Superior temporal gyrus (tissue), 1 donor: ENCODE measurements around the gene ACOX3.

ENCODE experiments used
- DNase-seq: peaks from one replicate; pipeline ENCODE4 v3.0.0-alpha.2; 2016; ENCODE audit errors: extremely low spot score

ACOX3 gene

DNA sequence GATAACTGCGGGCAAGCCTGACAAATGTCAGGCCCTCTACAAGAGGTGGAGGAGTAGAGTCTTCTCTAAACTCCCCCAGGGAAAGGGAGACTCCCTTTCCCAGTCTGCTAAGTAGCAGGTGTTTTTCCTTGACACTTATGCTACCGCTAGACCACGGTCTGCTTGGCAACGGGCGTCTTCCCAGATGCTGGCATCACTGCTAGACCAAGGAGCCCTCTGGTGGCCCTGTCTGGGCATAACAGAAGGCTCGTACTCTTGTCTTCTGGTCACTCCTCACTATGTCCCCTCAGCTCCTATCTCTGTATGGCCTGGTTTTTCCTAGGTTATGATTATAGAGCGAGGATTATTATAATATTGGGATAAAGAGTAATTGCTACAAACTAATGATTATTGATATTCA is 33.6 kb downstream of the ACOX3 start:
- DNase-seq, result peak; percentile 19

- DNase-seq, result no peak
Measured at GRCh38 chr4:8405516-8405875, 35.0 kb downstream of the ACOX3 start.

DNA sequence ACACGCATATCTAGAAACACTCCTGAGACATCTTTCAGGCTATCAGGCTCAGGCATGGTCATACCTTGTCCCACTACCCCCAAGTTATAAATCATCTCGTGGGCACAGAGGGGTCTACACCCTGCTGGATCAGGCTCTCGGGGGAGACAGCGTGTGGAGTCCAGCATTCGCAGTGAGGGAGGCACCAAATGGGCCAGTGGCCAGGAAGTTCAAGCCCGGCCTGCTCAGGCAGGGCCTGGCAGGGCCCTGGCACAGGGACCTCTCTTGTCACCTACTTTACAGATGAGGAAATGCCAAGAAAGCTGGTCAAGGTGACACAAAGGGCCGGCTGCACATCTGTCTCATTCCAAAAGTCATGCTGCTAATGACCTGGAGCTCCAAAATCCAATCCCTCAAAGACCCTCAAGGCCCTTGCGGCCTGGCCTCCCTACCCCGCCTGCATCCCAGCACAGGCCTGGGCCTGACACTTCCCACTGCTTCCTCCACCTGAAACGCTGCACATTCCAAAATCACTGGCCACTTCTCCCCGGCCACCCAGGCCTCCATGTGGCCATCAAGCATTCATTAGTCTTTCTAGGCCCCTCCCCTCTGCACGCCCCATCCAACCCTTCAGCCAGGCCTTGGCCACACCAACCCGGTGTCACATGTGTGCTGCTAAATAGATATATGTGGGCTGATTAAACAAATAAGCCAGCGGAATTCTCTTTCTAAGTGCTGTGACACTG is 35.6 kb downstream of the ACOX3 start:
- DNase-seq, result no peak

DNA sequence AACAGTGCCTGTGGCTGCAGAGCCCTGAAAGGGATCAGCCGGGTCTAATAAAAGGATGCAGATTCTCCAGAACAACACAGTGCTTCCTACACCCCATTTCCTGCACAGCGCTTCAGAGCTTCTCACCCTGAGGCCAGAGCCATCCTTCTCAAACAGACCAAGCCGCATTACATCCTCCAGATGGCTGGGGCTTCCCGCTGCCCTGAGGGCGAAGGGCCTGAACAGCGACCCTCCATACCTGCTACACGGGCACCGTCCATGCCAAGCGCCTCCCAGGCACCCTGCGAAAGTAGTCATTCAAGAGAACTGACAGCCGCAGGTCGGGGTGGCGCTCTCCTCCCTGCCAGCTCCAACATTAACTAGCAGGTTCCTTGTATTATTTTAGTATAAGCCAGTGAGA is 36.5 kb downstream of the ACOX3 start:
- DNase-seq, result no peak

DNA sequence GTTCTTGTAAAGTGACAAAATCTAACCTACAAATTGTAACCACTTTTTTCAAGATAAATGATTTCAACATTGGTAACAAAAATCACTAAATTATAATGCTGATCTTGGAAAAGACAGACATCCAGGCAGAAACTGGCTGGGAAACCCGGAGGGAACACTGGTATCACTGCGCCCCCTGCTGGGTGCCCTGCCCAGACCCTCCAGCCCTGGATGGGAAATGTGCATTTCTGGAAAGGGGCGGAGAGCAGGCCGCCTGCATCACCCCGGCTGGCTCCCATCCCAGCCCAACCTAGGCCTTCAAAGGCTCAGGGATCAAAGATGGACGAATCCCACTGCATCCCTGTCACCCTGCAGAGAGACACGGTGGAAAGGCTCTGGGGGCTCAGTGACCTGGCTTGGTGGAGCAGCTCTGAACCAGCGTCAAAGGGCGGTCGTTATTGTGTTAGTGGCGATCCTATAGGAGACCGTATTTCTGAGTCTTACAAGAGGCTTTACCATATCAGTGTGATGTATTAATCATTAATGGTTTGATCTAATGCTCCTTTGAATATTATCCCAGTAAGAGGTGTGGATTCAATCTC is 37.3 kb downstream of the ACOX3 start:
- peak; percentile 92 for DNase-seq

DNA sequence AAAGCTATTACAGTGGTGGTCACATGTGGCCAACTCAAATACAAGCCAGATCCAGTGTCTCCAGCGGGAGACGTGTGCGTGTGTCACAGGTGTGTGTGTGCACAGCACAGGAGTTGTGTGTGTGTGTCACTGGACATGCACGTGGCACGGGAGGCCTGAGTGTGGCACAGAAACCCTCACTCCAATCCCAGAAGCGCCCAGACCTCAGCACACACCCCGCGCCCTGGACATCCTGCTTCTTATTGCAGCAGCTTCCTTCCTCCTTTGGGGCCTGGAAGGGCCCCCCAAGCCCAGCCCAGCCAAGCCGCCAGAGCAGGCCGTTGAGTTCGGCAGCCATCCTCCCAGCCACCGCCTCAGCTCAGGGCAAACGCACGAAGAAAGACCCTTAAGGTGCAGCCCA is 37.9 kb downstream of the ACOX3 start:
- DNase-seq, result peak; percentile 8

DNA sequence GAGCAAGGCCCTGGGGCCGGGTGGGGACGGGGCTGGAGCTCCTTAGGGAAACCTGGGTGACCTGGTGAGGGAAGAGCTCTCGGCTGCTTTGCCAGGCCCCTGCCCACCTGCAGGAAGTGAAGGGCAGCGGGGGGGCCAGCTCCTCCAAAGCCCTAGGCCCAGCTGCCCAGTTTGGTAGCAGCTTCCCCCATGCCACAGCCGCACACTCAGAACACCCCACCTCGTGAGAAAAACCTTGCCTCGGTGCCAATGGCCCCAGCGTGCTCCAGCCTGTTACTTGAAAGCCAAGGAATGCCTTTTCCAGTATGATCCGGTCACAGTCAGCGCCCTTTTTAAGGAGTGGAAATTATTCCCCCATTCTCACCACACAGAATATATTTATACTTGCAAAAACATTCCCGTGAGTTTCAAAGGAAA is 38.3 kb downstream of the ACOX3 start:
- DNase-seq, result no peak

- no peak for DNase-seq
Measured at GRCh38 chr4:8401665-8402064, 38.9 kb downstream of the ACOX3 start.

DNA sequence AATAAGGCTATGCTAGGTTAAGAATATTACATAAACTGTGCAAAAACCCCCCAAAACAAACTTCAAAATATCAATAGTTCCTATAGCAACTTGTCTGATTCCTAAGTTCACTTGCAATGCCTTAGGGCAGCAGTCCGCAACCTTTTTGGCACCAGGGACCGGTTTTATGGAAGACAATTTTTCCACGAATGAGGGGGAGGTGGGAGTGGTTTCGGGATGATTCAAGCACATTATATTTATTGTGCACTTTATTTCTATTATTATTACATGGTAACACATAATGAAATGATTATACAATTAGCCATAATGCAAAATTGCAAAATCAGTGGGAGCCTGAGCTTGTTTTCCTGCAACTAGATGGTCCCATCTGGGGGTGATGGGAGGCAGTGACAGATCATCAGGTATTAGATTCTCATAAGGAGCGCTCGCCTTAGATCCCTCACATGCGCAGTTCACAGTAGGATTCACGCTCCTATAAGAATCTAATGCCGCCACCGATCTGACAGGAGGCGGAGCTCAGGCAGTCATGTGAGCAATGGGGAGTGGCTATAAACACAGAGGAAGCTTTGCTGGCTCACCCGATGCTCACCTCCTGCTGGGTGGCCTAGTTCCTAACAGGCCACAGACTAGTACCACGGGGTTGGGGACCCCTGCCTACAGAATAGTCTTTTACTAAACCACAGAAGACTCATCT is 39.7 kb downstream of the ACOX3 start:
- DNase-seq, result peak; percentile 31

GRCh38 chr4:8399298-8399697 is 41.2 kb downstream of the ACOX3 start:
- DNase-seq, result no peak

- DNase-seq, result no peak
Measured at GRCh38 chr4:8398347-8398746, 42.2 kb downstream of the ACOX3 start.

GRCh38 chr4:8396762-8397406 is 43.6 kb downstream of the ACOX3 start:
- no peak for DNase-seq

- DNase-seq, result peak; percentile 19
Measured at GRCh38 chr4:8395504-8396296, 44.8 kb downstream of the ACOX3 start.

DNA sequence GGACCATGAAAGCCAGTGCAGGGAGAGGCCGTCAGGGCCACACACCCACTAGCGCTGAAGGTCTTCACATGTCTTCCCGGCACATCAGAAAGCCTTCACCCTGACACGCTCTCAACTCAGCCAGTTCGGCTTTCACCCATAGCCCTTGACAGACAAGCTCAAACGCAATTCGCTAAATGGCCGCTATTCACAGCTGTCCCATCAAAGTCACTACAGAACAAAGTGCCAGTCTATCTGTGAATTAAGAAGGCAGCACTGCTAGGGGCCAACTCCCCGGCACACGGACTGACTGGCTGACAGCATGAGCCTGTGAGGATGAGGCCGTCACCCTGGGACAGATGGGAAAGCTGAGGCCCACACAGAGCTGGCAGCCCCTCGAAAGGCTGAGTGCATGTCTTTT is 45.7 kb downstream of the ACOX3 start:
- DNase-seq, result peak; percentile 76

- peak; percentile 79 for DNase-seq
Measured at GRCh38 chr4:8394061-8394519, 46.4 kb downstream of the ACOX3 start.

DNA sequence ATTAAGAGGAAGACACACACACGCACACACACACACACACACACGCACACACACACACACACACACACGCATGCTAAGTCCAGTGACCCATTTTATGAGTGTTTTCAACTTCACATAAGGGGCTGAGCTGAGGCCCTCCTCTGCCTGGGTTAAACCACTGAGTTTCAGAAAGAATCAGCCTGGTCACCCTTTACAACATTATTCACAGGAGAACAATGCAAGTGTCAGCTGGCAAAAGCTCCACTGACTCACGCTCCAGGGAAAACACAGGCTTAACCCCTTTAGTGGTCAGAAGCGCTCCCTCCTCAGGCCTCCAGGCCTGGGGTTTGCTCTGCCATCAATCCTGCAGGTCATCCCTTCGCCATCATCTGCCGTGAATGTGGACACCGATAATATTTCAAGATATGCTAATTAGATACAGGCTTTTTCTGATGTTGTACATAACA is 46.9 kb downstream of the ACOX3 start:
- DNase-seq, result peak; percentile 92

DNA sequence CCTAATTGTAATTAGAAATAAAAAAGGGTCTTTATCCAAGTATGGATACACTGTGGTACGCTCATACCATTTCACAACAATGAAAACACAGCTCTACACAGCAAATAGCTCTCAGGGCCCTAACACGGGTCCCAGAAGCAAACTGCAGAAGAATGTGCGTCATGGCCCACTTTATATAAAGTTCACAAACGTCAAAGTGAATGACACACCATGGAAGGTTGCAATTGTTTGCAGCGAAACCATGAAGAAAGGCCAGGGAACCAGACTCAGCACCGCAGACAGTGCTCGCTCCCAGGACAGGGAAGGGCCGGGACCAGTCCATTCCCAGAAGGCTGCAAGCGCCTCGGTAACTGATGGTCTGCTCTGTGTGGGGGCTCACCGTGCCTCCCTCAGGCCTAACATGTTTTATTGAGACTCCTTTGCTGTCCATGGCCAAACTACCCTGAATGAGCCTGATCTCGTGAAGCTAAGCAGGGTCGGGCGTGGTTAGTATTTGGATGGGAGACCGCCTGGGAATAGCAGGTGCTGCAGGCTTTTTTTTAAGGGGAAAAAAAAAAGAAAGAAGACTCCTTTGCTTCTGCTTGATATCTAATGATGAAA is 47.8 kb downstream of the ACOX3 start:
- peak; percentile 28 for DNase-seq

- peak; percentile 88 for DNase-seq
Measured at GRCh38 chr4:8391972-8392371, 48.6 kb downstream of the ACOX3 start.

DNA sequence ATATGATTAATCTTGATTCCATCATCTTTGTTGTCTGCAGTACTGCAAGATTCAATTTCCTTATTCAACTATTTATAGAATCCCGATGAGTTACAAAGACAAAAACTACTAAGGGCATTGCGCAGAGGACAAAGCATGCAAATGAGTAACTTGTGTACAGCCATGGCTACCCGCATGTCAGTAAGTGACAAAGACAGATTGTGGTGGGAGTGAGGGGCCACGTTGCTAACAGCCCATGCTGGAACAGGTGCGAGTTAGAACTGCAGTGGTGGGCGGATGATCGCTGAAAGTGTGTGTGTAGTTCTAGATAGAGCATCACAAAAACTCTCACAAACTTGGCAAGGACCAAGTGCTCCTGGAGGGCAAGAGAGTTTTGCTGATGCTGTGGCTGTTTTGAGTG is 49.5 kb downstream of the ACOX3 start:
- DNase-seq, result no peak

DNA sequence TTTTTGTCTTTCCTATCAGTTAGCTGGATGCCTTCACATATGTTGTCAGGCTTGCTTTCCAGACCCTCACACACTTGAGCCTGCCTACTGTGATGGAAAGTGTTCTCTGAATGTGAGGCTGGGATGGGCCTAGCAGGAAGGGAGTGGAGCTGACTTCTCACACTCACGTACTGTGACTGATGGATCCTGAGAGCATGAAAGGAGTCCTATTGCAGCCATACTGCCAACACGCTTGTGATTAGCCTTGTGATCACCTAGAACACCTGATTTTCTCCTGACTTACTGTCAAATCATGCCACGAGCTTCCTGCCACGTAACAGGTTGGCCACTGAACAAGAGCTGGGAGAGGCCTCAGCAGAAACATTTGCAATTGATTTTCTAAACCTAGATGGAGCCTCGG is 49.9 kb downstream of the ACOX3 start:
- peak; percentile 7 for DNase-seq

- DNase-seq, result no peak
Measured at GRCh38 chr4:8388528-8388870, 52.0 kb downstream of the ACOX3 start.
